Measurements from ENCODE around the gene ZDHHC20. TPM values are rescaled to one million over a fixed set of nuclear protein-coding genes. Genes with fewer than 3 reads are reported as not detected.

ZDHHC20 gene
- total and polyA plus RNA-seq, 10 of the 15 experiments (the other 5 are each of a cell fraction or from before 2014, with no cell fraction given) = 8.6 to 57.8 (median 41.7) TPM

DNA sequence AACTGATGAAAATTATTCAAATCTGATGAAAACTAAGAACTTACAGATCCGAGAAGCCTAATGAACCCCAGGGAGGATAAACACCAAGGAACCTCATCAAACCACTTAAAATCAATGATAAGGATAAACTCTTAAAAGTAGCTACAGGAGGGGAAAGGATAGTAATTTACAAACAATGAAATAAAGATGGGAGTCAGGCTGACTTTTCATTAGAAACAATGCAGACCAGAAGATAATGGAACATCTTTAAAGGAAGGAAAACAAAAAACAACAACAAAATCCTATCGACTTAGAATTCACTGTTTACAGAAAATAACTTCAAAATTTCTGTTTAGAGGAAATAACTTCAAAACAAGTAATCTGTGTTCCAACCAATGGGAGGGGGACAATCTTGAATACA is 73.4 kb downstream of the ZDHHC20 start:
- ChIA-PET SMC1A (ENCODE audit: uncharacterized antibody, unreplicated experiment) (interaction anchor here (0.8 kb wide), 1 partner anchor 31 kb away, joined by 3 read pairs; no protein-coding TSS in a partner anchor), RAD21 (ENCODE audit: unreplicated experiment) (no interaction called here), POLR2A (no interaction called here), CTCF (interaction anchor here (2.3 kb wide), 1 partner anchor 92 kb away, joined by 8 read pairs; no protein-coding TSS in a partner anchor)
- H2AFZ ChIP-seq (ENCODE audit: control insufficient read depth, low read depth, low read length) = no peak overlapping the region
- DNase-seq (ENCODE audit: low read depth, low spot score) (no peak), FAIRE-seq (no peak), ATAC-seq (no peak)
- intact Hi-C loops (cut with micrococcal nuclease; ENCODE audit: unreplicated experiment) = no loop called here
- H3K4me2 ChIP-seq (ENCODE audit: control insufficient read depth, insufficient read depth) = no peak overlapping the region
- no peaks in the 10 kb centered on the region for H3K79me2 ChIP-seq (ENCODE audit: control insufficient read depth, insufficient read depth, low read length)
- H3K4me1 ChIP-seq (ENCODE audit: control insufficient read depth, insufficient read depth, low read length) = no peaks in the 10 kb centered on the region
- no peak for TF ChIP-seq MTA2 (IDR thresholded peaks at IDR 0.05; ENCODE audit: low read depth)
- no peak for TF ChIP-seq STAT3 (IDR thresholded peaks at IDR 0.05; ENCODE audit: low read depth, low read length)
- TF ChIP-seq SUZ12 (IDR thresholded peaks at IDR 0.05; ENCODE audit: unreplicated experiment) = no peak
- TF ChIP-seq POU2F2 (IDR thresholded peaks at IDR 0.05; ENCODE audit: borderline replicate concordance, low read depth, low read length) = no peak
- no peak for TF ChIP-seq ZNF217 (IDR thresholded peaks at IDR 0.05)
- no peak for TF ChIP-seq USF2 (IDR thresholded peaks at IDR 0.05; ENCODE audit: borderline replicate concordance, low read depth, low read length)
- no peak for TF ChIP-seq FOS (IDR thresholded peaks at IDR 0.05; ENCODE audit: borderline replicate concordance, extremely low read depth, insufficient read length)
- no peak for TF ChIP-seq RELB (IDR thresholded peaks at IDR 0.05; ENCODE audit: low read depth)
- TF ChIP-seq, protein P1, sequence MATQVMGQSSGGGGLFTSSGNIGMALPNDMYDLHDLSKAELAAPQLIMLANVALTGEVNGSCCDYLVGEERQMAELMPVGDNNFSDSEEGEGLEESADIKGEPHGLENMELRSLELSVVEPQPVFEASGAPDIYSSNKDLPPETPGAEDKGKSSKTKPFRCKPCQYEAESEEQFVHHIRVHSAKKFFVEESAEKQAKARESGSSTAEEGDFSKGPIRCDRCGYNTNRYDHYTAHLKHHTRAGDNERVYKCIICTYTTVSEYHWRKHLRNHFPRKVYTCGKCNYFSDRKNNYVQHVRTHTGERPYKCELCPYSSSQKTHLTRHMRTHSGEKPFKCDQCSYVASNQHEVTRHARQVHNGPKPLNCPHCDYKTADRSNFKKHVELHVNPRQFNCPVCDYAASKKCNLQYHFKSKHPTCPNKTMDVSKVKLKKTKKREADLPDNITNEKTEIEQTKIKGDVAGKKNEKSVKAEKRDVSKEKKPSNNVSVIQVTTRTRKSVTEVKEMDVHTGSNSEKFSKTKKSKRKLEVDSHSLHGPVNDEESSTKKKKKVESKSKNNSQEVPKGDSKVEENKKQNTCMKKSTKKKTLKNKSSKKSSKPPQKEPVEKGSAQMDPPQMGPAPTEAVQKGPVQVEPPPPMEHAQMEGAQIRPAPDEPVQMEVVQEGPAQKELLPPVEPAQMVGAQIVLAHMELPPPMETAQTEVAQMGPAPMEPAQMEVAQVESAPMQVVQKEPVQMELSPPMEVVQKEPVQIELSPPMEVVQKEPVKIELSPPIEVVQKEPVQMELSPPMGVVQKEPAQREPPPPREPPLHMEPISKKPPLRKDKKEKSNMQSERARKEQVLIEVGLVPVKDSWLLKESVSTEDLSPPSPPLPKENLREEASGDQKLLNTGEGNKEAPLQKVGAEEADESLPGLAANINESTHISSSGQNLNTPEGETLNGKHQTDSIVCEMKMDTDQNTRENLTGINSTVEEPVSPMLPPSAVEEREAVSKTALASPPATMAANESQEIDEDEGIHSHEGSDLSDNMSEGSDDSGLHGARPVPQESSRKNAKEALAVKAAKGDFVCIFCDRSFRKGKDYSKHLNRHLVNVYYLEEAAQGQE (IDR thresholded peaks at IDR 0.05; ENCODE audit: low read depth, low read length) = no peak
- TF ChIP-seq BMI1 (IDR thresholded peaks at IDR 0.05; ENCODE audit: borderline replicate concordance) = no peak
- TF ChIP-seq MTA3 (IDR thresholded peaks at IDR 0.05; ENCODE audit: borderline replicate concordance, low read length) = no peak
- no peak for TF ChIP-seq JUND (IDR thresholded peaks at IDR 0.05; ENCODE audit: low read depth, low read length)
- TF ChIP-seq ASH2L (IDR thresholded peaks at IDR 0.05; ENCODE audit: borderline replicate concordance, low read depth) = no peak
- TF ChIP-seq ZBED1 (IDR thresholded peaks at IDR 0.05; ENCODE audit: borderline replicate concordance) = no peak
- TF ChIP-seq KLF5 (IDR thresholded peaks at IDR 0.05; ENCODE audit: partially characterized antibody) = no peak
- no peak for TF ChIP-seq POLR2AphosphoS5 (IDR thresholded peaks at IDR 0.05; ENCODE audit: low read length)
- no peak for TF ChIP-seq TARDBP (IDR thresholded peaks at IDR 0.05; ENCODE audit: borderline replicate concordance)
- TF ChIP-seq, protein P2, sequence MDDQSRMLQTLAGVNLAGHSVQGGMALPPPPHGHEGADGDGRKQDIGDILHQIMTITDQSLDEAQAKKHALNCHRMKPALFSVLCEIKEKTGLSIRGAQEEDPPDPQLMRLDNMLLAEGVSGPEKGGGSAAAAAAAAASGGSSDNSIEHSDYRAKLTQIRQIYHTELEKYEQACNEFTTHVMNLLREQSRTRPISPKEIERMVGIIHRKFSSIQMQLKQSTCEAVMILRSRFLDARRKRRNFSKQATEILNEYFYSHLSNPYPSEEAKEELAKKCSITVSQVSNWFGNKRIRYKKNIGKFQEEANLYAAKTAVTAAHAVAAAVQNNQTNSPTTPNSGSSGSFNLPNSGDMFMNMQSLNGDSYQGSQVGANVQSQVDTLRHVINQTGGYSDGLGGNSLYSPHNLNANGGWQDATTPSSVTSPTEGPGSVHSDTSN (IDR thresholded peaks at IDR 0.05; ENCODE audit: insufficient replicate concordance, low read depth, low read length) = no peak
- TF ChIP-seq SREBF2 (IDR thresholded peaks at IDR 0.05; ENCODE audit: low read length) = no peak
- in situ Hi-C loops (cut with MboI) = no loop called here
- H4K20me1 ChIP-seq (ENCODE audit: control insufficient read depth, insufficient read depth) = no peaks in the 10 kb centered on the region
- peaks cover 0 to 12% of the 10 kb centered on the region in 2 experiments; a peak in 3 of 4 replicates for H3K36me3 ChIP-seq (ENCODE audit: control insufficient read depth in 2 of 2, insufficient read depth in 2 of 2, low read length in 1 of 2)
- H3K27me3 ChIP-seq (replicated peaks in 1 of 2; ENCODE audit: control insufficient read depth in 2 of 2, insufficient read depth in 2 of 2, low read length in 1 of 2) = no peaks in the 10 kb centered on the region
- H3K9ac ChIP-seq (ENCODE audit: control insufficient read depth, insufficient read depth, low read length) = no peak overlapping the region
- 92% methylated on average over 2 of the region's 2 CpGs for WGBS (ENCODE audit: insufficient coverage, insufficient replicate concordance, low lambda C conversion rate, missing lambda C conversion rate)
- peaks cover 1% of the 10 kb centered on the region; the same call in 2 of the 3 replicates for H3K9me3 ChIP-seq (replicated peaks; ENCODE audit: control insufficient read depth, insufficient read depth, low read length)
- BruUV-seq (replicated peaks) = no TSS peak
- no peak overlapping the region for H3K4me3 ChIP-seq
- no peak overlapping the region for H3K27ac ChIP-seq (ENCODE audit: control insufficient read depth, insufficient read depth)
